Stimulated activated CD8-positive, alpha-beta memory T cell treated with anti-CD3 and anti-CD28 coated beads, Interleukin-4, amount 100 ng/mL, for 4 hours (primary cell): ENCODE measurements around the gene MYH4.

Source experiments
- DNase-seq, 2 donors: peaks; one replicate each; pipeline ENCODE4 v3.0.0-alpha.2; 2020; ENCODE audit warnings: low read depth in 2 of 2, low spot score in 1 of 2

Gene MYH4

GRCh38 chr17:10469459-10469858 lies at the start of gene MYH4:
TSS of gene MYH4 (minus strand) at chr17:10469559. CDS start at chr17:10466745, 2,814 bp downstream.
- DNase-seq, result no peak

GRCh38 chr17:10518271-10519037 lies 49.1 kb upstream of the MYH4 start, which contains the start of gene MYH1:
TSS of gene MYH1 (minus strand) at chr17:10518542. CDS start at chr17:10516642, 1,900 bp downstream.
- no peak for DNase-seq

- DNase-seq, result no peak
Measured at GRCh38 chr17:10516638-10517037, 47.3 kb upstream of the MYH4 start.

- DNase-seq, result no peak
Measured at GRCh38 chr17:10516065-10516464, 46.7 kb upstream of the MYH4 start.

- no peak for DNase-seq
Measured at GRCh38 chr17:10513299-10514067, 44.1 kb upstream of the MYH4 start.

GRCh38 chr17:10512856-10513255 lies 43.5 kb upstream of the MYH4 start:
- DNase-seq, result no peak

- DNase-seq, result no peak
Measured at GRCh38 chr17:10499950-10500349, 30.6 kb upstream of the MYH4 start.

- no peak for DNase-seq
Measured at GRCh38 chr17:10492004-10492403, 22.6 kb upstream of the MYH4 start.

- no peak for DNase-seq
Measured at GRCh38 chr17:10482252-10482651, 12.9 kb upstream of the MYH4 start.

- DNase-seq, result no peak
Measured at GRCh38 chr17:10477701-10478100, 8.3 kb upstream of the MYH4 start.

- no peak for DNase-seq
Measured at GRCh38 chr17:10474536-10474935, 5.2 kb upstream of the MYH4 start.

GRCh38 chr17:10471858-10472257 lies 2.5 kb upstream of the MYH4 start:
- DNase-seq, result no peak

- DNase-seq, result no peak
Measured at GRCh38 chr17:10463402-10463801, 6.0 kb downstream of the MYH4 start.

GRCh38 chr17:10460062-10460461 lies 9.3 kb downstream of the MYH4 start:
- no peak for DNase-seq

GRCh38 chr17:10458701-10459100 lies 10.7 kb downstream of the MYH4 start:
- DNase-seq, result no peak

GRCh38 chr17:10457952-10458351 lies 11.4 kb downstream of the MYH4 start:
- DNase-seq, result no peak

GRCh38 chr17:10447026-10447931 lies 22.1 kb downstream of the MYH4 start:
- DNase-seq, result no peak

- no peak for DNase-seq
Measured at GRCh38 chr17:10439816-10440215, 29.5 kb downstream of the MYH4 start.

- DNase-seq, result no peak
Measured at GRCh38 chr17:10435096-10435495, 34.3 kb downstream of the MYH4 start.

GRCh38 chr17:10429421-10430045 lies 39.8 kb downstream of the MYH4 start:
- DNase-seq, result no peak

- DNase-seq, result no peak
Measured at GRCh38 chr17:10428781-10429180, 40.6 kb downstream of the MYH4 start.
